GM19025 (cell line): ENCODE measurements around the gene ARHGEF2.

Experiments used
- ATAC-seq: cut with Tn5 transposase; IDR thresholded peaks from one replicate; pipeline ENCODE4 v1.9.1; 2021; ENCODE audit warnings: mild to moderate bottlenecking, low read depth, moderate library complexity; ENCODE audit not compliant: unreplicated experiment

ARHGEF2 gene

DNA sequence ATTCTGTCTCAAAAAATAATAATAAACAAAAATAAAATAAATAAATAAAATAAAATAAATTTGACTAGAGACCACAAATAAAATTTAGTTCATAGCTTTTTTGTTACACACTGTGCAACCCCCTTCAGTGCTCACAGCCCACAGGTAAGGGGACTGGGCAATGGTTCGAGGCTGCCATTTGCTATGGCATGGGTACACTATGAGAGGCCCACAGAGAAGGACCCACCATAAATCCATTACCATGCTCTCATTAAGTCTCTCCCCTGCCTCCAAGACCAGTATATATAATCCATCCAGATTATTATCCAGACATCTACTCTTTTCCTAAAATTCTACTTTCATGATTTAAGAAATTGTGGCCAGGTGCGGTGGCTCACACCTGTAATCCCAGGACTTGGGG lies 58.5 kb downstream of the ARHGEF2 start:
- ATAC-seq, result no peak

DNA sequence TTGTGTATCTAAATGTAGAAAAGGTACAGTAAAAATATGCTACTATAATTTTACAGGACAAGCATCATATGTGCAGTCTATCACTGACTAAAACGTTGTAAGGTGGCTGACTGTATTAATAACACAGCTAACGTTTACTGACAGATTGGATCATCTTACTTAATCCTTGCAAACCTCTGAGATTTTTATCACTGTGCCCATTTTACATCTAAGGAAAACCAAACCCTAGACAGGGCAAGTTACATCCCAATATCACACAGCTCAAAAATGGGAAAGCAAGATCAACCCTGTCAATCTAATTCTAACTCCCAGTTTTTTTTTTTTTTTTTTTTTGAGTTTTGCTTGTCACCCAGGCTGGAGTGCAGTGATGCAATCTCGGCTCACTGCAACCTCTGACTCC lies 59.7 kb downstream of the ARHGEF2 start:
- ATAC-seq, result no peak

DNA sequence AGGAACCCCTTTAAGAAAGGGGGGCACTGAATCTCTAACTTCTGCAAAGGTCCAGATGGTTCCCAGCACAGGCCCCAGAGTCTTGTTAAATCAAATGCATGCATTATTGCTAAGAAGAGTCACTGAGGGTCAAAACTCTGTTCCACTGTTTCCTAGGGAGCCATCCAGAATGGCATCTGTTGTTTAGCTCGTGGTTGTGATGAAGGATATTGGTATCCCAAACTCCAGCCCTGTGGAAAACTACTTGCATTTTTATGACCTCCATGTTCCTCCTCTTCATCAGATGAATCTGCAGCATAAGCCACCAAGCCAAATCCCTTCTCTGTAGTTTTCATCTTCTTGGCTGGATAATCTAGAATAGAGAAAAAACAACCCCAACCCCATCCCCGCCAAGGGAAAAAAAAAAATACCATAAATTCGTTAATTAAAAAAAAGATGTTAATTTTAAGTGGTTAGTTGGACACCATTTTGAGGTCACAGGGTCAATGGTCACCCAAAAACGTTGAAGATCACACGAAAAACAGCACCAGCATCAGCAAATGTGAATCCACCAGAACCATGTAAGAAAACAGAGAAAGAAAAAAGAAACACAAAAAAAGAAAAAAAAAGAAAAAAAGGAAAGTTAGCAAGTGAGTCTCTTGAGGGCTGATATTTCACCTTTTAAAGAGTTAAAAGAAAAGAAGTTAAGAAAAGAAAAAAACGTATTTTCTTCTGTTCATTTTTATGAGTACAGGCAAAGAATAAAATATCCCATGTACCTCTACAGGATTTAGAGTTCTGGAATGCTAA lies 64.2 kb downstream of the ARHGEF2 start:
- ATAC-seq, result no peak

DNA sequence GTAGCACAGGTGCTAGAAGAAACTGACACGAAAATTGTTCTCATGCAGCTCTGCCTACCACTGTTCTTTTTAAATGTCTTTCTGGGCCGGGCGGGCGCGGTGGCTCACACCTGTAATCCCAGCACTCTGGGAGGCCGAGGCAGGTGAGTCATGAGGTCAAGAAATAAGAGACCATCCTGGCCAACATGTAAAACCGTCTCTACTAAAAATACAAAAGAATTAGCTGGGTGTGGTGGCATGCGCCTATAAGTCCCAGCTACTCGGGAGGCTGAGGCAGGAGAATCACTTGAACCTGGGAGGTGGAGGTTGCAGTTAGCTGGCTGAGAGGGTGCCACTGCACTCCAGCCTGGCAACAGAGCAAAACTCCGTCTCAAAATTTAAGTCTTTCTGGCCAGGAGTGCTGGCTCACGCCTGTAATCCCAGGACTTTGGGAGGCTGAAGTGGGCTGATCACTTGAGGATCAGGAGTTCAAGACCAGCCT lies 66.3 kb downstream of the ARHGEF2 start:
- ATAC-seq, result no peak

DNA sequence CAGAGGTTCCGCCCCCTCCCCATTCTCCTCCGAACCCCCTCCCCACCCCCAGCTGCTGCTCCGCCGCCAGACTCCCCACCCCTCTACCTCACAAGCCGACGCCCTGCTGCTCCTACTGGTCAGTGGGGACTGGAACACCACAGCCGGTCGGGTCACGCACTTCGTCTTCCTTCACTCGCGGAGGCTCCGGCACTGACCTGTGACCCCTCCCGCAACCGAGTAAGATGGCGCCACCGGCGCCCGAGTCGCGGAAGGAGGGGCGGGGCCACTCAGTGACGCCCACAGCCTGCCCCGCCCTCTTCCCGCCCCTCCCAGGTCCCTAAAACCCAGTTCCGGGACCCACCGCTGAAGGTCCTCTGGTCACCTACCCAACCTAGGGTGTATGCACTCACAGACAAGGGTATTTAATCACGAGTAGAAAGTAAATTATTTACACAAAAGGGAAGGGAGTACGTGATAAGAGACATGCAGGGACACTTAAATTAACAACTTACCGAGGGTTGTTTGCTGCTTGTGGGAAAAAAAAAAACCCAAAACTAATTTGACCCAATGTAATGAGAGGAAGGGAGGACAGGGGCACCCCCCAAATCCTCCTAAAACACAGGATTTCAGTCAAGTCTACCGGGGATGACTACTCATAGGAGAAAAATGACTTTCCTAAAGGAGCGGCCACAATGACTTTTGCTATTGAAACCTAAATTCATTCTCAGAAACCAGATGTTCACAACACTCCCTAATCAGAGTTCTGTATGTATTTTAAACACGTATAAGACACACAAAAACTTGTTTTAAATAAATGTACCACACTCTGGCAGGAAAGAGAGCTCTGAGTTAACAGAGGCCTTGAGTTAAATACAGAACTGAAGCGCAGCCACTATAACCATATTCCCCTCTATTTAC lies 66.9 kb downstream of the ARHGEF2 start, which contains the start of gene RIT1:
Gene RIT1 (minus strand): TSS at position 194 of the 900 bp plus-strand sequence. CDS start 588 bp downstream, outside the sequence.
- ATAC-seq, result peak; percentile 73

DNA sequence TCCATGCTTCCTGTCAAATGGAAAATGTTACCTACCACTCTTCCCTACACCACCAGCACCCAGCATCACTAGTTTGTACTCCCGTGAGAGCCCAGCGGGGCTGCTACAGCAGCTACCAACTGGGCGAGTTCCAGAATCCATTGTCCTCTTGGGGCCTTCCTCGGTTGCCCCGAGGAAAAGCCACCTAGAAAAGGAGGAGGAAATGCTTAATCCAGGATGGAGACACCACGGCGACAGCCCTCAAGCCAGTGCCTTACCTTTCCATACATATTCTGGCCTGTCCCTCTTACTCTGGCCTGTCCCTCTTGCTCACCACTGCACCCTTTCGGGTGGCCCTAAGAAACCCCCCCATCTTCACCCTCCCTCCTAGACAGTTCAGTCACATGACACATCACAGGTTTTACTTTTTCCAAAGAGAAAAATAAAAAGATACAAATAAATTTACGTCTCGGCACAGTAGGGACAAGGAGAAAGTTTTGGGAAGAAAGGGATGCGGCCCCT lies 67.7 kb downstream of the ARHGEF2 start:
- ATAC-seq, result peak; percentile 11

DNA sequence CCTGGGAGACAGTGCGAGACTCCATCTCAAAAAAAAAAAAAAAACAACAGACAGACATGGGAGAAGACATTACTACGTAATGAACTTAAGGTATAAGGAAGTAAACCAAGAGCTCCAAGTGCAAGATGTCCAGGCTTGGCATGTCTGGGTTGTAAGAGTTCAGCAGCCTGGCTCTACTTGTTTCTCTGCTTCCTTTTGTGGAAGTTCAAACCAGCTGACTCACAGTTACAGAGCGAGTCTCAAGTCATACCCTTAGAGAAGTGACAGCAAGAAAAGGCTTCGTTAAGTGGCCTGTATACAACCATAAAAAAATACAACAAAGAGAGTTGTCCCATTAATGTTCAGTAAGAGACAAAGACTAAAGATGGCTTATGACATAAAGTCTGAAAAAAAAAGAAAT lies 68.5 kb downstream of the ARHGEF2 start:
- ATAC-seq, result no peak

DNA sequence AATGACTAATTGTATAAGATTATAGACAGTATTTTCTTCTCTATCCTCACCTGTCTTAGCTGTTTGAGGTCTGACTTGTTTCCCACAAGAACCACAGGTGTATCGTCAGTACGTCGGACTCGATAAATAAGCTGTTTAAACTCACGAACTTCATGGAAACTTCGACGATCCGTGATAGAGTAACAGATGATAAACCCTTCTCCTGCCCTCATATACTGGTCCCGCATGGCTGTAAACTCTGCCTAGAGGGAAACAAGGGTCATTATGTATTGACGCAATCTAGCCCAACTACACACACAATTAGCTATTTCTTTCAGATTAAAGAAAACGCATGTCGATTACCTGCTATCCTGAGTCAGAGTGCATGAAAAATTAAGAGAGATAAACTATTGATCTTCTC lies 74.1 kb downstream of the ARHGEF2 start:
- no peak for ATAC-seq

DNA sequence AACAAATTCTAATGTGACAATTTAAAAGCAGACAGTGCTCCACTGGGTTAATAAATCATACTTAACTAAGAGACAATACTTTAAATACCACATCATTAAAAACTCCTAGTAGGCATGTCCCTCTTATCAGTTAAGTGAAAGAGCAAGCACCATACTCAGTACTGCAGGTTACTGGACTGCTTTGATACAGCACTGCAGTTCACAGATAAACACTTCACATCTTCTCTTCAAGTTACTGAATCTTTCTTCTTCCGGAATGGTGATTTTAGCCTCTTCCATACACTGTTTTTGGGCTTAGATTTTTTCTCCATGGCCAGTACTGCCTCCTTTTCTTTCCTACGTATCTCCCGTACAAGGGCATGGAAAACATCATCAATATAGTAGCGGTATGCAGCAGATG lies 78.2 kb downstream of the ARHGEF2 start:
- ATAC-seq, result no peak

DNA sequence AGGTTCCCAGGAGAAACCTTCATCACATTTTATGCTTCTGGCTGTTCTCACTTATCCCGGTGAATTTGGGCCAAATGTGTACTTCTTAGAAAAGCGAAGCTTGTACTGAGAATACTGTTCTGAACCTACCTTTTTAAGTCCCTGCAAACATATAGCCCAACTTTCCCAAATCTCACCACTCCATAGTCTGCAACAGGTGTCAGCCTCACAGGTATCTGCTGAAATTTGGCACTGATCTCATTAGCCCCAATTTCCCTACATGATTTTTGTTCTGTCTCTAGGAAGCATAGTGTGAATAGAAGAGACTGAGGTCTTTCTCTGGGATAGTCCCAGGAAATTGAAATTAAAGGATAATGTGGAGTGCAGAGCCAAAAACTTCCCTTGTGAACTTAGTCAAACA lies 78.7 kb downstream of the ARHGEF2 start:
- no peak for ATAC-seq

DNA sequence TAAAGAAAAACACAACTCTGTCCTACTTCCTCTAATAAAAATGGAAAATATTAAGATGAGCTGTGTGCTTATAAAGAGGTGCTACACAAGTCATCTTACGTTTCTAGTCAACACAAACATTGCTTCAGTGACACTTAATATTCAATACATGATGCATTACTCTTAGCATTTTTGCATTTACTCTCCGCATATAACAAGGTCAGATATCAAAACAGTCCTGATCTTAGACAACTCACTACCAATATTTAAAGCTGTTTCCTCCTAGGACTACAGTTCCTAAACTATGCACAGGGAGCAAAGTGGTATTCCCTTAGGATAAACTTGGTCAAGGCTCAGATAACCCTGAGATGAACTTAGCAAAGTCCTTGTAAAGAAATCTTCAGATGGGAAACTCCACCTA lies 79.5 kb downstream of the ARHGEF2 start:
- ATAC-seq, result no peak

DNA sequence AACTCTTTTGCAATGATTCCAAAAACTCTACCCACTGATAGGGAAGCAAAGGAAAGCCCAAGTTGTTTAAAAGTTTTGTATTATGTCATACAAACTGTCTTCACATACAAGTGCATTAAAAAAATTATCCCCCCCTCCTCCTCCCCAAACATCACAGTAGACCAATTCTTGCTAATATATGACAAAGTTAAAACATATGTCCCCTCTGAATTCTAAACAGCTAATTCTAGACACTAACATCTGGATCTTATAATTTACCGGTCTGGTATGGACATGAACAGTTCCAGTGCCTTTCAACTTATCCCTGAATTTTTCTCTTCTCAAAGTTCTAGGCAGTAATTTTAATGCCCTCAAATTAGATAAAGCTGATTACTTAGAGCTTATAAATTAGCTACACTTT lies 80.6 kb downstream of the ARHGEF2 start:
- no peak for ATAC-seq
